ENCODE results near the gene PDCD11. TPM values are rescaled to one million over a fixed set of nuclear protein-coding genes. Genes with fewer than 3 reads are reported as not detected.

PDCD11 gene
- total and polyA plus RNA-seq, 2 experiments from 2014 or later = 14.8 to 15.5 TPM

- no peaks in the 10 kb centered on the region for H3K4me1 ChIP-seq (ENCODE audit: insufficient read depth)
- no peak for DNase-seq (ENCODE audit: low spot score)
- no peak overlapping the region for H2AFZ ChIP-seq
- H3K36me3 ChIP-seq (replicated peaks; ENCODE audit: insufficient read depth, low read depth) = no peaks in the 10 kb centered on the region
- no peaks in the 10 kb centered on the region for H3K9me3 ChIP-seq (ENCODE audit: low read depth)
- H3K79me2 ChIP-seq = no peaks in the 10 kb centered on the region
- no peak overlapping the region for H3K27ac ChIP-seq
- H3K4me3 ChIP-seq = no peak overlapping the region
- H3K27me3 ChIP-seq = no peaks in the 10 kb centered on the region
- WGBS (ENCODE audit: low lambda C conversion rate, missing lambda C conversion rate) = 93% methylated on average over 2 of the region's 2 CpGs
- no peak overlapping the region for H3K4me2 ChIP-seq
- H4K20me1 ChIP-seq (ENCODE audit: insufficient read depth, poor library complexity, severe bottlenecking) = no peaks in the 10 kb centered on the region
- no peak for TF ChIP-seq EZH2 (IDR thresholded peaks at IDR 0.05; ENCODE audit: borderline replicate concordance)
- TF ChIP-seq CTCF (IDR thresholded peaks at IDR 0.05; ENCODE audit: poor library complexity) = no peak
- no peak for TF ChIP-seq EZH2phosphoT487 (IDR thresholded peaks at IDR 0.05; ENCODE audit: low read depth, severe bottlenecking, unreplicated experiment)
- no peaks in the 10 kb centered on the region for H3K9me2 ChIP-seq (replicated peaks; ENCODE audit: insufficient read depth)
These were observed 37.4 kb downstream of the PDCD11 start for GRCh38 chr10:103433858-103434257.

GRCh38 chr10:103439776-103440175 is 43.4 kb downstream of the PDCD11 start:
- TF ChIP-seq EZH2phosphoT487 (IDR thresholded peaks at IDR 0.05; ENCODE audit: low read depth, severe bottlenecking, unreplicated experiment) (no peak), CTCF (IDR thresholded peaks at IDR 0.05; ENCODE audit: poor library complexity) (no peak), EZH2 (IDR thresholded peaks at IDR 0.05; ENCODE audit: borderline replicate concordance) (no peak)
- Histone ChIP-seq H3K27me3 (no peaks in the 10 kb centered on the region), H3K4me2 (no peak overlapping the region), H3K9me3 (ENCODE audit: low read depth) (no peaks in the 10 kb centered on the region), H4K20me1 (ENCODE audit: insufficient read depth, poor library complexity, severe bottlenecking) (no peaks in the 10 kb centered on the region), H3K4me3 (no peak overlapping the region), H3K9me2 (replicated peaks; ENCODE audit: insufficient read depth) (no peaks in the 10 kb centered on the region), H3K36me3 (replicated peaks; ENCODE audit: insufficient read depth, low read depth) (no peaks in the 10 kb centered on the region), H3K27ac (no peak overlapping the region), H3K79me2 (no peaks in the 10 kb centered on the region), H3K4me1 (ENCODE audit: insufficient read depth) (no peaks in the 10 kb centered on the region), H2AFZ (no peak overlapping the region)
- no peak for DNase-seq (ENCODE audit: low spot score)
- WGBS (ENCODE audit: low lambda C conversion rate, missing lambda C conversion rate) = 92% methylated on average over 4 of the region's 4 CpGs

- Histone ChIP-seq H4K20me1 (ENCODE audit: insufficient read depth, poor library complexity, severe bottlenecking) (no peaks in the 10 kb centered on the region), H3K4me2 (no peak overlapping the region), H3K9me2 (replicated peaks; ENCODE audit: insufficient read depth) (no peaks in the 10 kb centered on the region), H2AFZ (no peak overlapping the region), H3K27ac (no peak overlapping the region), H3K36me3 (replicated peaks; ENCODE audit: insufficient read depth, low read depth) (no peaks in the 10 kb centered on the region), H3K79me2 (no peaks in the 10 kb centered on the region), H3K4me1 (ENCODE audit: insufficient read depth) (no peaks in the 10 kb centered on the region), H3K9me3 (ENCODE audit: low read depth) (no peaks in the 10 kb centered on the region), H3K27me3 (no peaks in the 10 kb centered on the region), H3K4me3 (no peak overlapping the region)
- TF ChIP-seq CTCF (IDR thresholded peaks at IDR 0.05; ENCODE audit: poor library complexity) (no peak), EZH2phosphoT487 (IDR thresholded peaks at IDR 0.05; ENCODE audit: low read depth, severe bottlenecking, unreplicated experiment) (no peak), EZH2 (IDR thresholded peaks at IDR 0.05; ENCODE audit: borderline replicate concordance) (no peak)
- 94% methylated on average over 10 of the region's 14 CpGs for WGBS (ENCODE audit: low lambda C conversion rate, missing lambda C conversion rate)
- no peak for DNase-seq (ENCODE audit: low spot score)
These were observed 44.0 kb downstream of the PDCD11 start for GRCh38 chr10:103440416-103440815.

GRCh38 chr10:103441206-103441605 is 44.8 kb downstream of the PDCD11 start:
- Histone ChIP-seq H4K20me1 (ENCODE audit: insufficient read depth, poor library complexity, severe bottlenecking) (no peaks in the 10 kb centered on the region), H3K4me3 (no peak overlapping the region), H3K27me3 (no peaks in the 10 kb centered on the region), H3K4me1 (ENCODE audit: insufficient read depth) (no peaks in the 10 kb centered on the region), H3K4me2 (no peak overlapping the region), H2AFZ (no peak overlapping the region), H3K36me3 (replicated peaks; ENCODE audit: insufficient read depth, low read depth) (no peaks in the 10 kb centered on the region), H3K79me2 (no peaks in the 10 kb centered on the region), H3K9me2 (replicated peaks; ENCODE audit: insufficient read depth) (no peaks in the 10 kb centered on the region), H3K9me3 (ENCODE audit: low read depth) (no peaks in the 10 kb centered on the region), H3K27ac (no peak overlapping the region)
- DNase-seq (ENCODE audit: low spot score) = no peak
- 96% methylated on average over 8 of the region's 8 CpGs for WGBS (ENCODE audit: low lambda C conversion rate, missing lambda C conversion rate)
- no peak for TF ChIP-seq CTCF (IDR thresholded peaks at IDR 0.05; ENCODE audit: poor library complexity)
- no peak for TF ChIP-seq EZH2 (IDR thresholded peaks at IDR 0.05; ENCODE audit: borderline replicate concordance)
- TF ChIP-seq EZH2phosphoT487 (IDR thresholded peaks at IDR 0.05; ENCODE audit: low read depth, severe bottlenecking, unreplicated experiment) = no peak
